K562 (cell line): ENCODE data around the gene ZIC3. TPM values are rescaled to one million over a fixed set of nuclear protein-coding genes. Genes with fewer than 3 reads are reported as not detected.

Source experiments
- ATAC-seq: fragments of 200-7000 bp; cut with Tn5 transposase; 3 replicates; pipeline ENCODE4 v1.9.1; 2020; ENCODE audit warnings: moderate library complexity
- BruUV-seq: library from RNA; stranded (reverse); fragments of 400-500 nt; replicated peaks from 2 replicates; lab custom pipeline; 2021; lab: Mats Ljungman, UMichigan
- CTCF ChIA-PET: fragments of 300-600 bp; formaldehyde crosslinking; extraction: SDS; loops from one replicate; lab custom pipeline; 2021; ENCODE audit warnings: low intra/inter-chr PET ratio; lab: Yijun Ruan, JAX
- POLR2A ChIA-PET: fragments of 300-600, 350-650 bp; sonication (Branson Sonifier 250); formaldehyde crosslinking; extraction: SDS; loops from one replicate; lab custom pipeline; 2021; ENCODE audit warnings: antibody characterized with exemption, inconsistent platforms; lab: Yijun Ruan, JAX
- DNase-seq, 4 experiments: peaks; one replicate each; pipeline versions ENCODE4 v3.0.0 to v3.0.0-alpha.2; 2011 to 2018; ENCODE audit warnings: low spot score in 3 of 4, mixed read lengths in 3 of 4; ENCODE audit errors: extremely low read depth in 1 of 4
- FAIRE-seq: peaks from 2 replicates; lab custom pipeline; 2011; peaks lifted over from hg19 to GRCh38; lab: Jason Lieb, UNC
- H2AFZ ChIP-seq: 2 replicates; pipeline ENCODE4 v1.6.0; 2011; ENCODE audit warnings: low read depth, low read length, control low read depth, inconsistent platforms
- H3K27ac ChIP-seq: fragments of 200-600 bp; 3 replicates; pipeline ENCODE4 v1.8.0; 2011; ENCODE audit warnings: low read depth, mild to moderate bottlenecking, control low read depth, inconsistent platforms, low read length, moderate library complexity, mixed read lengths; ENCODE audit errors: extremely low read depth
- H3K27me3 ChIP-seq, 2 experiments: fragments of 300-600 bp in 1 of 2; 2 replicates in 1 of 2; 3 replicates in 1 of 2; pipeline versions ENCODE4 v1.6.0 to v1.8.0; 2011; ENCODE audit warnings: inconsistent platforms in 2 of 2, low read length in 2 of 2, mild to moderate bottlenecking in 1 of 2, mixed read lengths in 1 of 2, moderate library complexity in 1 of 2; ENCODE audit not compliant: control insufficient read depth in 2 of 2, insufficient read depth in 2 of 2
- H3K36me3 ChIP-seq: fragments of 300-600 bp; 3 replicates; pipeline ENCODE4 v1.8.0; 2011; ENCODE audit warnings: mild to moderate bottlenecking, low read length, inconsistent platforms; ENCODE audit not compliant: control insufficient read depth, insufficient read depth
- H3K4me1 ChIP-seq, 2 experiments: fragments of 200-600 bp in 1 of 2; replicated peaks in 1 of 2; 2 replicates in 1 of 2; 3 replicates in 1 of 2; pipeline versions ENCODE4 v1.5.1 to v1.8.0; 2011; ENCODE audit warnings: inconsistent platforms in 2 of 2, low read length in 2 of 2, mild to moderate bottlenecking in 1 of 2, mixed read lengths in 1 of 2, moderate library complexity in 1 of 2; ENCODE audit not compliant: control insufficient read depth in 2 of 2, insufficient read depth in 2 of 2
- H3K4me2 ChIP-seq: 2 replicates; pipeline ENCODE4 v1.6.1; 2011; ENCODE audit warnings: low read length, control low read depth, inconsistent platforms, mixed read lengths; ENCODE audit not compliant: insufficient read depth
- H3K4me3 ChIP-seq: fragments of 200-600 bp; sonication (generic), shearing (Covaris generic); 2 replicates; pipeline ENCODE4 v1.5.1; 2016; ENCODE audit warnings: control low read depth, inconsistent platforms
- H3K79me2 ChIP-seq: fragments of 200-600 bp; 3 replicates; pipeline ENCODE4 v1.8.0; 2011; ENCODE audit warnings: low read length, inconsistent platforms; ENCODE audit not compliant: control insufficient read depth, insufficient read depth
- H3K9ac ChIP-seq, 2 experiments: 2 replicates each; pipeline versions ENCODE4 v1.6.0 to v1.6.1; 2011; ENCODE audit warnings: low read depth in 2 of 2, low read length in 2 of 2, control low read depth in 1 of 2, inconsistent platforms in 1 of 2, mild to moderate bottlenecking in 1 of 2, mixed read lengths in 1 of 2; ENCODE audit not compliant: insufficient read depth in 1 of 2
- H3K9me1 ChIP-seq: one replicate; pipeline ENCODE4 v1.6.0; 2011; ENCODE audit warnings: inconsistent platforms, mild to moderate bottlenecking, low read length, moderate library complexity; ENCODE audit not compliant: control insufficient read depth, insufficient read depth
- H3K9me3 ChIP-seq: replicated peaks from 2 replicates; pipeline ENCODE4 v1.5.1; 2011; ENCODE audit warnings: low read depth, low read length, inconsistent platforms; ENCODE audit not compliant: control insufficient read depth, insufficient read depth
- H4K20me1 ChIP-seq: replicated peaks from 2 replicates; pipeline ENCODE4 v1.6.1; 2011; ENCODE audit warnings: low read length, inconsistent platforms, mixed read lengths; ENCODE audit not compliant: control insufficient read depth, insufficient read depth
- GATAD2A ChIP-seq: fragments of 450-650 bp; IDR thresholded peaks from 2 replicates; pipeline ENCODE4 v1.6.1; 2017
- MTA1 ChIP-seq: fragments of 450-650 bp; IDR thresholded peaks from 2 replicates; pipeline ENCODE4 v1.6.1; 2017; ENCODE audit warnings: borderline replicate concordance
- RHOXF2B ChIP-seq: fragments of 250-450 bp; sonication (Bioruptor Pico); conservative IDR thresholded peaks from 2 replicates; pipeline ENCODE4 v1.5.1; 2021
- ZNF507 ChIP-seq: conservative IDR thresholded peaks from 2 replicates; pipeline ENCODE4 v1.6.1; 2017; ENCODE audit warnings: missing genetic modification characterization, missing compliant biosample characterization
- WGBS: fragments of 100-300 bp; shearing (Covaris generic); methylation state at CpG from one replicate; pipeline ENCODE4 v1.1.6; 2016; ENCODE audit warnings: low coverage, mixed read lengths; ENCODE audit not compliant: insufficient coverage; ENCODE audit errors: missing lambda C conversion rate; 5-methylcytosine and 5-hydroxymethylcytosine counted together
- in situ Hi-C: fragments of 300-500 bp; cut with MboI; formaldehyde crosslinking; loops from 4 replicates; pipeline ENCODE4 v1.15.0; 2018; ENCODE audit warnings: inconsistent platforms, mixed read lengths
- intact Hi-C: fragments of 100-400 bp; cut with micrococcal nuclease; formaldehyde crosslinking; loops from 2 replicates; pipeline ENCODE4 v1.14.2; 2022
- polyA plus RNA-seq, 8 experiments: library from polyadenylated mRNA; depleted of rRNA in 4 of 8; stranded (reverse) in 5 of 8; unstranded in 3 of 8; fragments of >200 nt; fragmentation: Nextera tagmentation in 2 of 8; fragmentation: Illumina TruSeq in 1 of 8; extraction: Ambion mirVana in 2 of 8; extraction: Trizol in 1 of 8; gene quantifications; 2 replicates each; pipeline versions ENCODE4 v1.2.1 to v1.2.3, GENCODE V29; 2011 to 2014; ENCODE audit warnings: inconsistent platforms in 1 of 8, missing spikeins in 1 of 8
- total RNA-seq, 7 experiments: library from RNA; depleted of rRNA in 6 of 7; stranded (reverse); fragments of >200 nt in 6 of 7; fragmentation: Illumina TruSeq in 2 of 7; extraction: Trizol in 2 of 7; gene quantifications; 2 replicates each; pipeline versions ENCODE4 v1.2.1 to v1.2.3, GENCODE V29; 2011 to 2021; ENCODE audit warnings: low replicate concordance in 1 of 7
- TF ChIP-seq, protein P1 (sequence below): fragments of 450-650 bp; conservative IDR thresholded peaks from 2 replicates; pipeline ENCODE4 v1.6.1; 2016; ENCODE audit warnings: missing genetic modification characterization, low read depth, mild to moderate bottlenecking, missing compliant biosample characterization, moderate library complexity
- TF ChIP-seq, protein P2 (sequence below): fragments of 450-650 bp; formaldehyde crosslinking; conservative IDR thresholded peaks from 2 replicates; pipeline ENCODE4 v1.4.0; 2022; ENCODE audit warnings: mild to moderate bottlenecking, missing genetic modification characterization
- TF ChIP-seq, protein P3 (sequence below): IDR thresholded peaks from 3 replicates; pipeline ENCODE4 v1.6.1; 2011; ENCODE audit warnings: borderline replicate concordance, mild to moderate bottlenecking; ENCODE audit not compliant: insufficient read length, insufficient read depth

Gene ZIC3
- total and polyA plus RNA-seq, 9 of the 15 experiments (the other 6 are each of a cell fraction or from before 2014, with no cell fraction given), result not detected

DNA sequence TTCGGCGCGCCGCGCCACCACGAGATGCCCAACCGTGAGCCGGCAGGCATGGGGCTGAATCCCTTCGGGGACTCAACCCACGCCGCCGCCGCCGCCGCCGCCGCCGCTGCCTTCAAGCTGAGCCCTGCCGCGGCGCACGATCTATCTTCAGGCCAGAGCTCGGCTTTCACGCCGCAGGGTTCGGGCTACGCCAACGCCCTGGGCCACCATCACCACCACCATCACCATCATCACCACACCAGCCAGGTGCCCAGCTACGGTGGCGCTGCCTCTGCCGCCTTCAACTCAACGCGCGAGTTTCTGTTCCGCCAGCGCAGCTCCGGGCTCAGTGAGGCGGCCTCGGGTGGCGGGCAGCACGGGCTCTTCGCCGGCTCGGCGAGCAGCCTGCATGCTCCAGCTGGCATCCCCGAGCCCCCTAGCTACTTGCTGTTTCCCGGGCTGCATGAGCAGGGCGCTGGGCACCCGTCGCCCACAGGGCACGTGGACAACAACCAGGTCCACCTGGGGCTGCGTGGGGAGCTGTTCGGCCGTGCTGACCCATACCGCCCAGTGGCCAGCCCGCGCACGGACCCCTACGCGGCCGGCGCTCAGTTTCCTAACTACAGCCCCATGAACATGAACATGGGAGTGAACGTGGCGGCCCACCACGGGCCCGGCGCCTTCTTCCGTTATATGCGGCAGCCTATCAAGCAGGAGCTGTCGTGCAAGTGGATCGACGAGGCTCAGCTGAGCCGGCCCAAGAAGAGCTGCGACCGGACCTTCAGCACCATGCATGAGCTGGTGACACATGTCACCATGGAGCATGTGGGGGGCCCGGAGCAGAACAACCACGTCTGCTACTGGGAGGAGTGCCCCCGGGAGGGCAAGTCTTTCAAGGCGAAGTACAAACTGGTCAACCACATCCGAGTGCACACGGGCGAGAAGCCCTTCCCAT is 1.1 kb downstream of the ZIC3 start:
- intact Hi-C loops (no loop called here), in situ Hi-C loops (no loop called here)
- Histone ChIP-seq H2AFZ (no peak overlapping the region), H3K9me1 (no peaks in the 10 kb centered on the region), H3K4me3 (no peak overlapping the region), H3K9me3 (no peaks in the 10 kb centered on the region), H3K4me1 (no peaks in the 10 kb centered on the region; a peak in 1 of 5 replicates), H4K20me1 (no peaks in the 10 kb centered on the region), H3K9ac (no peak overlapping the region), H3K27me3 (peaks cover 0 to 6% of the 10 kb centered on the region in 2 experiments; a peak in 1 of 5 replicates), H3K27ac (no peak overlapping the region), H3K4me2 (no peak overlapping the region), H3K36me3 (no peaks in the 10 kb centered on the region), H3K79me2 (no peaks in the 10 kb centered on the region)
- POLR2A ChIA-PET, result no interaction called here
- no peak for DNase-seq
- no peak for FAIRE-seq
- BruUV-seq, result no TSS peak
- 22% methylated on average over 26 of the region's 82 CpGs for WGBS
- TF ChIP-seq GATAD2A, result no peak
- no peak for ATAC-seq
- CTCF ChIA-PET, result no interaction called here

DNA sequence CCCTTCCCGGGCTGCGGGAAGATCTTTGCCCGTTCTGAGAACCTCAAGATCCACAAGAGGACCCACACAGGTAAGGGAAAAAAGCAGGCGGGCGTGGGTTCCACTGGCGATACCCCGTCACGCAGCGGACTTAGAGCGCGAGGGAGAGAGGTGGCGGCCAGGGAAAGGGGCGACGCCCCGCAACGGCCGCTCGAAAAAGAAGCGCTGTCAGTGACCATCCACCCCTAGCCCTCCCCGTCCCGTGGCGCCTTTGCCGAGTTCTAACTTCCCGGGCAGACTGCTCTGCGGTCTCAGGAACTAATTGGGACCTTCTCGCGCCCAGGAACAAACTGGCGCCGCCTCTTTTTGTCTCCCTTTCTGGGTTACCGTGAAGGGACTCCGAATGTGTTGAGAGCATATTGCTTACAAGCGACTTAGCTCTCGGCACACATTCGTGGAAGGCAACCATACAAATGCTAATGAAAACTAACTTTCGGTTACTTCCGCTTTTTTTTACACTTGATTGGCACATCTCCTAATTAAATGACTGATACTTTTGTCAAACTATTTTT is 1.8 kb downstream of the ZIC3 start:
- no peak overlapping the region for H2AFZ ChIP-seq
- ChIA-PET POLR2A (no interaction called here), CTCF (no interaction called here)
- ATAC-seq (no peak), DNase-seq (no peak), FAIRE-seq (no peak)
- H3K9ac ChIP-seq, result no peak overlapping the region
- H3K9me1 ChIP-seq, result no peaks in the 10 kb centered on the region
- in situ Hi-C loops, result no loop called here
- H3K4me1 ChIP-seq, result no peaks in the 10 kb centered on the region; a peak in 1 of 5 replicates
- 14% methylated on average over 15 of the region's 36 CpGs for WGBS
- H3K27ac ChIP-seq, result no peak overlapping the region
- no peaks in the 10 kb centered on the region for H3K79me2 ChIP-seq
- H3K4me3 ChIP-seq, result no peak overlapping the region
- intact Hi-C loops, result no loop called here
- no peaks in the 10 kb centered on the region for H3K9me3 ChIP-seq
- no peaks in the 10 kb centered on the region for H3K36me3 ChIP-seq
- H3K27me3 ChIP-seq, result peaks cover 0 to 6% of the 10 kb centered on the region in 2 experiments; a peak in 1 of 5 replicates
- no TSS peak for BruUV-seq
- no peak overlapping the region for H3K4me2 ChIP-seq
- no peaks in the 10 kb centered on the region for H4K20me1 ChIP-seq
- no peak for TF ChIP-seq MTA1
- TF ChIP-seq, protein P1, sequence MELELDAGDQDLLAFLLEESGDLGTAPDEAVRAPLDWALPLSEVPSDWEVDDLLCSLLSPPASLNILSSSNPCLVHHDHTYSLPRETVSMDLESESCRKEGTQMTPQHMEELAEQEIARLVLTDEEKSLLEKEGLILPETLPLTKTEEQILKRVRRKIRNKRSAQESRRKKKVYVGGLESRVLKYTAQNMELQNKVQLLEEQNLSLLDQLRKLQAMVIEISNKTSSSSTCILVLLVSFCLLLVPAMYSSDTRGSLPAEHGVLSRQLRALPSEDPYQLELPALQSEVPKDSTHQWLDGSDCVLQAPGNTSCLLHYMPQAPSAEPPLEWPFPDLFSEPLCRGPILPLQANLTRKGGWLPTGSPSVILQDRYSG (tag), result no peak
- TF ChIP-seq, protein P2, sequence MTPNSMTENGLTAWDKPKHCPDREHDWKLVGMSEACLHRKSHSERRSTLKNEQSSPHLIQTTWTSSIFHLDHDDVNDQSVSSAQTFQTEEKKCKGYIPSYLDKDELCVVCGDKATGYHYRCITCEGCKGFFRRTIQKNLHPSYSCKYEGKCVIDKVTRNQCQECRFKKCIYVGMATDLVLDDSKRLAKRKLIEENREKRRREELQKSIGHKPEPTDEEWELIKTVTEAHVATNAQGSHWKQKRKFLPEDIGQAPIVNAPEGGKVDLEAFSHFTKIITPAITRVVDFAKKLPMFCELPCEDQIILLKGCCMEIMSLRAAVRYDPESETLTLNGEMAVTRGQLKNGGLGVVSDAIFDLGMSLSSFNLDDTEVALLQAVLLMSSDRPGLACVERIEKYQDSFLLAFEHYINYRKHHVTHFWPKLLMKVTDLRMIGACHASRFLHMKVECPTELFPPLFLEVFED (CRISPR knock-in tag), result no peak
- no peak for TF ChIP-seq RHOXF2B (CRISPR knock-in tag)
- TF ChIP-seq ZNF507 (tag), result no peak
- TF ChIP-seq, protein P3, sequence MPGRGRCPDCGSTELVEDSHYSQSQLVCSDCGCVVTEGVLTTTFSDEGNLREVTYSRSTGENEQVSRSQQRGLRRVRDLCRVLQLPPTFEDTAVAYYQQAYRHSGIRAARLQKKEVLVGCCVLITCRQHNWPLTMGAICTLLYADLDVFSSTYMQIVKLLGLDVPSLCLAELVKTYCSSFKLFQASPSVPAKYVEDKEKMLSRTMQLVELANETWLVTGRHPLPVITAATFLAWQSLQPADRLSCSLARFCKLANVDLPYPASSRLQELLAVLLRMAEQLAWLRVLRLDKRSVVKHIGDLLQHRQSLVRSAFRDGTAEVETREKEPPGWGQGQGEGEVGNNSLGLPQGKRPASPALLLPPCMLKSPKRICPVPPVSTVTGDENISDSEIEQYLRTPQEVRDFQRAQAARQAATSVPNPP, result no peak
